KMS-11 (cell line): ENCODE data around the gene HPSE2.

Source experiments
- H2AFZ ChIP-seq: fragments of 200-600 bp; sonication (generic); 2 replicates; pipeline ENCODE4 v1.6.1; 2016; ENCODE audit warnings: antibody characterized with exemption, mixed run types, low read depth
- H3K27ac ChIP-seq: fragments of 200-600 bp; sonication (generic); 2 replicates; pipeline ENCODE4 v1.6.1; 2016; ENCODE audit warnings: mild to moderate bottlenecking, mixed run types
- H3K27me3 ChIP-seq: fragments of 200-600 bp; sonication (generic); 2 replicates; pipeline ENCODE4 v1.6.1; 2017; ENCODE audit warnings: mild to moderate bottlenecking, low read depth, mixed run types, moderate library complexity; ENCODE audit not compliant: insufficient read depth
- H3K36me3 ChIP-seq: fragments of 200-600 bp; sonication (generic); 2 replicates; pipeline ENCODE4 v1.6.1; 2017; ENCODE audit warnings: mild to moderate bottlenecking, mixed run types; ENCODE audit not compliant: insufficient read depth
- H3K4me1 ChIP-seq: fragments of 200-600 bp; sonication (generic); 2 replicates; pipeline ENCODE4 v1.6.1; 2016; ENCODE audit warnings: mild to moderate bottlenecking, low read depth, mixed run types; ENCODE audit not compliant: poor library complexity, severe bottlenecking
- H3K4me2 ChIP-seq: fragments of 200-600 bp; sonication (generic); 2 replicates; pipeline ENCODE4 v1.7.0; 2016; ENCODE audit warnings: mild to moderate bottlenecking, mixed run types
- H3K4me3 ChIP-seq: fragments of 200-600 bp; sonication (generic); IDR thresholded peaks from 2 replicates; pipeline ENCODE4 v1.6.1; 2017; ENCODE audit warnings: low read depth, low read length, mixed read lengths; ENCODE audit not compliant: insufficient read depth
- H3K79me2 ChIP-seq: fragments of 200-600 bp; sonication (generic); 2 replicates; pipeline ENCODE4 v1.6.1; 2016; ENCODE audit warnings: low read depth, mixed run types; ENCODE audit not compliant: insufficient read depth
- H3K9ac ChIP-seq: fragments of 200-600 bp; sonication (generic); 2 replicates; pipeline ENCODE4 v1.6.1; 2016; ENCODE audit warnings: mild to moderate bottlenecking, mixed run types
- H4K20me1 ChIP-seq: fragments of 200-600 bp; sonication (generic); 2 replicates; pipeline ENCODE4 v1.6.1; 2016; ENCODE audit warnings: mild to moderate bottlenecking, mixed run types; ENCODE audit not compliant: insufficient read depth
- TF ChIP-seq, protein P1 (sequence below): fragments of 200-600 bp; sonication (generic); conservative IDR thresholded peaks from 2 replicates; pipeline ENCODE4 v1.6.1; 2017; ENCODE audit warnings: low read depth, mild to moderate bottlenecking, antibody characterized with exemption, low read length, moderate library complexity, mixed read lengths

The HPSE2 gene

DNA sequence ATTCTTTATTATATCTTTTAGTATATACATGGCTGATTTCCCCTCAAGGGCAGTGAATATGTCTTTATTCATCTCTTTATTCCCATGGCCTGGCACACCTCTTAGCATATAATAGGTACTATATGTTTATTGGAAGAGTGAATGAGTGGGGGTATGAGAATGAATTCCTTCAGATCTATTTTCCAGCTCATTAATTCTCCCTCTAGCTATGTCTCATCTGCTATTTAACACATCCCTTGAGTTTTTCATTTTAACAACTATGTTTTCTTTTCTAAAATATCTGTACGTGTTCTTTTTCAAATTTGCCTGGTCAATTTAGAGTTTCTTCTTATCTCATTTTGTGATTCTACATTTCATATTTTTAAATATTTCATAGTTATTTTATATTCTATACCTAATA is 803.3 kb downstream of the HPSE2 start:
- Histone ChIP-seq H3K79me2 (no peaks in the 10 kb centered on the region), H3K4me1 (no peaks in the 10 kb centered on the region), H3K36me3 (no peaks in the 10 kb centered on the region), H2AFZ (no peak overlapping the region), H3K4me3 (no peak overlapping the region), H4K20me1 (no peaks in the 10 kb centered on the region), H3K27ac (no peak overlapping the region), H3K9ac (no peak overlapping the region), H3K27me3 (no peaks in the 10 kb centered on the region), H3K4me2 (no peak overlapping the region)
- TF ChIP-seq, protein P1, sequence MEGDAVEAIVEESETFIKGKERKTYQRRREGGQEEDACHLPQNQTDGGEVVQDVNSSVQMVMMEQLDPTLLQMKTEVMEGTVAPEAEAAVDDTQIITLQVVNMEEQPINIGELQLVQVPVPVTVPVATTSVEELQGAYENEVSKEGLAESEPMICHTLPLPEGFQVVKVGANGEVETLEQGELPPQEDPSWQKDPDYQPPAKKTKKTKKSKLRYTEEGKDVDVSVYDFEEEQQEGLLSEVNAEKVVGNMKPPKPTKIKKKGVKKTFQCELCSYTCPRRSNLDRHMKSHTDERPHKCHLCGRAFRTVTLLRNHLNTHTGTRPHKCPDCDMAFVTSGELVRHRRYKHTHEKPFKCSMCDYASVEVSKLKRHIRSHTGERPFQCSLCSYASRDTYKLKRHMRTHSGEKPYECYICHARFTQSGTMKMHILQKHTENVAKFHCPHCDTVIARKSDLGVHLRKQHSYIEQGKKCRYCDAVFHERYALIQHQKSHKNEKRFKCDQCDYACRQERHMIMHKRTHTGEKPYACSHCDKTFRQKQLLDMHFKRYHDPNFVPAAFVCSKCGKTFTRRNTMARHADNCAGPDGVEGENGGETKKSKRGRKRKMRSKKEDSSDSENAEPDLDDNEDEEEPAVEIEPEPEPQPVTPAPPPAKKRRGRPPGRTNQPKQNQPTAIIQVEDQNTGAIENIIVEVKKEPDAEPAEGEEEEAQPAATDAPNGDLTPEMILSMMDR = no peak

DNA sequence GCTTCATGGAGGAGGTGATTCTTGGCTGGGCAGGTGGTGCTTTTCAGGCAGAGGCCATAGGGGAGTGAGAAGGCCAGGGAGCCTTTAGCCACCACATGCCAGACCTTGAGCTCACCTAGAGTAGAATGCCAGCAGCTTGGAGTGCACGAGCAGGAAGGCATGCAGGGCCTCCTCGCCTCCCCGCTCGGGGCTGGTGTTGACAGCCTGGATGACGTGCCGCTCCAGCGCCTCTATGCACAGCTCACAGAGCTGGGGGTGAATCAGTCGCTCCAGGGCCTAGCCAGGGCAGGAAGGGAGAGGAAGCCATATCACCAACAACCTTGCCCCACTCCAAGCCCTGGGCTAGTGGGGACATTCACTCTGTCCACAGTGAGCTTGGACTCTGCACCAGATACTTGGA is 804.6 kb downstream of the HPSE2 start:
- Histone ChIP-seq H3K36me3 (no peaks in the 10 kb centered on the region), H4K20me1 (no peaks in the 10 kb centered on the region), H3K4me2 (no peak overlapping the region), H3K4me3 (no peak overlapping the region), H3K9ac (no peak overlapping the region), H3K27ac (no peak overlapping the region), H3K79me2 (no peaks in the 10 kb centered on the region), H3K27me3 (no peaks in the 10 kb centered on the region), H3K4me1 (no peaks in the 10 kb centered on the region), H2AFZ (no peak overlapping the region)
- TF ChIP-seq, protein P1 = no peak

GRCh38 chr10:98430427-98430826 is 805.2 kb downstream of the HPSE2 start:
- Histone ChIP-seq H3K36me3 (no peaks in the 10 kb centered on the region), H3K4me2 (no peak overlapping the region), H2AFZ (no peak overlapping the region), H4K20me1 (no peaks in the 10 kb centered on the region), H3K27me3 (no peaks in the 10 kb centered on the region), H3K27ac (no peak overlapping the region), H3K4me3 (no peak overlapping the region), H3K79me2 (no peaks in the 10 kb centered on the region), H3K4me1 (no peaks in the 10 kb centered on the region), H3K9ac (no peak overlapping the region)
- TF ChIP-seq, protein P1 = no peak

GRCh38 chr10:98429320-98430072 is 806.2 kb downstream of the HPSE2 start:
- Histone ChIP-seq H3K4me3 (no peak overlapping the region), H2AFZ (no peak overlapping the region), H4K20me1 (no peaks in the 10 kb centered on the region), H3K27me3 (no peaks in the 10 kb centered on the region), H3K27ac (no peak overlapping the region), H3K79me2 (no peaks in the 10 kb centered on the region), H3K4me1 (no peaks in the 10 kb centered on the region), H3K4me2 (no peak overlapping the region), H3K36me3 (no peaks in the 10 kb centered on the region), H3K9ac (no peak overlapping the region)
- TF ChIP-seq, protein P1 = no peak
